Kasumi-1 (cell line): ENCODE results near the gene DBI.
"Not testable (repeated sequence)": the region's sequence is repeated elsewhere in the genome, so short reads cannot be mapped to it uniquely, and the experiment has no call there.

Source experiments
- DNase-seq, 2 experiments: peaks; one replicate each; lab custom pipeline; 2025; lab: John Stamatoyannopoulos, UW

DBI gene

GRCh38 chr2:119402106-119402505 is 35.3 kb downstream of the DBI start:
- DNase-seq = no peak

GRCh38 chr2:119402645-119403560 is 36.1 kb downstream of the DBI start:
- DNase-seq = no peak

DNA sequence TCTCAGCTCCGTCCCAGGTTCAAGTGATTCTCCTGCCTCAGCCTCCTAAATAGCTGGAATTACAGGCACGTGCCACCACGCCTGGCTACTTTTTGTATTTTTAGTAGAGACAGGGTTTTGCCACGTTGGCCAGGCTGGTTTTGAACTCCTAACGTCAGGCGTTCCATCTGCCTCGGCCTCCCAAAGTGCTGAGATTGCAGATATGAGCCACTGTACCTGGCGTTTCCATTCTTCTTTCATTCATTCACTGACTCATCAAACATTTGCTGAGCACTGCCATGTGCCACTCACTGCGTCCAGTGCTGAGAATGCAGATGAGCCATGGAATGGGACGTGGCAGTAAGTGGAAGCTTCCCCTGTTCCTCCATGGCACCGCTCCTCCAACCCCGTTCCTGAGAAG is 36.8 kb downstream of the DBI start:
- DNase-seq = not testable (repeated sequence)

DNA sequence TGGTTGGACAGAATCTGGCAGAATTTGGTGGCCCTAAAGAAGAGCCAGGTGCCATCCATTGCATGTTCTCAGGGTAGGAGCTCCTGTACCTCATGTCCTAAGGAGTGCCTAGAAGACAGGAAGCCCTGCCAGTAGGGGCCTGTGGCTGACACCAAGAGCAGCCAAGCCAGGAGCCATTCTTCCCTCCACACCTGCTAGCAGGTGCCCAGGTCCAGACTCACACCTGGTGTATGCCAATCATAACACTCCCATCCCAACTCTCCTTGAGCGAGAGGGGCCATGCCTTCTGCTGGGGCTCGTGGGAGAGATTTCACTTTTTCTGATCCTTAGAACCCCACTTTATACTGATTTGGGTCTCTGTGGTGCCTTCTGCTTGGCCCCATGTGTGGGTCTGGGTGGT is 38.4 kb downstream of the DBI start:
- no peak for DNase-seq

GRCh38 chr2:119407430-119408220 is 40.8 kb downstream of the DBI start:
- DNase-seq = peak; percentile 57 to 64

DNA sequence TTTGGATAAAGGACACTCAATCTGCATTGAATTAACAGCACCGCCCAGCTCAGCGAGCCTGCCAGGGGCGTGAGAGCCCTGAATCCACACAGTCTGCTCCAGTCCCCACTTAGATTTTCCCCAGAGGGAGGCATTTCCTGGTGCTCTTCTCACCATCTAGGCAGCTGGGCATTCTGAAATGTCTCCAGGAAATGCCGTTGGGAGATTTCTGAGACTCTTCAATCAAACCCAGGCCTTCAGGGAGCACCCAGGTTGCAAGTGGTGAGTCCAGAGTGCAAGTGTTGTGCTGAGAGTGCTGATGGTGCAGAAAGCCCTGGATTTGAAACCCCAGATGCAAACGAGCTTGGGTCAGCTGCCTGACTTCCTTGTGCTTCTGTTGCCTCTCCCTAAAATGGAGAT is 41.4 kb downstream of the DBI start:
- DNase-seq = no peak

- DNase-seq = no peak
Observed at GRCh38 chr2:119409506-119409905, 42.7 kb downstream of the DBI start.

GRCh38 chr2:119414894-119415293 is 48.1 kb downstream of the DBI start:
- DNase-seq = no peak

DNA sequence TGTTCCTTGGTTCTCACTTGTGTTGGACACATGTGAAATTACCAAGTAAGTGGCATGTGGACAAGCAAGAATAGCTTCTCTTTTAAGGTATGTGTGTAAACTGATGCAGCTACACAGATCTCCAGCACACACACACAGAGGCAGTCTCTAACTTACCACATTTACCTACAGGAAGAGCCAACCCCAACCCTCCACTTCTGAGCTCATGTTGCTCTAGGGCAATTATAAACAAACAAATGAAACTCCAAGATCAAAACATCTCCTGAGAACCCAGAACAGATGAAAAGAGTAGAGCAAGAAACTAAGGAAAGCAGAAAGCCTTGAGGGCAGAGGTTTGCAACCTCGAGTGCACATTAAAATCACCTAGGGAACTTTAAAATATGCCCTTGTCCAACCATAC is 48.9 kb downstream of the DBI start:
- DNase-seq = no peak

- no peak for DNase-seq
Observed at GRCh38 chr2:119416299-119416923, 49.6 kb downstream of the DBI start.

- no peak for DNase-seq
Observed at GRCh38 chr2:119417908-119418307, 51.1 kb downstream of the DBI start.

DNA sequence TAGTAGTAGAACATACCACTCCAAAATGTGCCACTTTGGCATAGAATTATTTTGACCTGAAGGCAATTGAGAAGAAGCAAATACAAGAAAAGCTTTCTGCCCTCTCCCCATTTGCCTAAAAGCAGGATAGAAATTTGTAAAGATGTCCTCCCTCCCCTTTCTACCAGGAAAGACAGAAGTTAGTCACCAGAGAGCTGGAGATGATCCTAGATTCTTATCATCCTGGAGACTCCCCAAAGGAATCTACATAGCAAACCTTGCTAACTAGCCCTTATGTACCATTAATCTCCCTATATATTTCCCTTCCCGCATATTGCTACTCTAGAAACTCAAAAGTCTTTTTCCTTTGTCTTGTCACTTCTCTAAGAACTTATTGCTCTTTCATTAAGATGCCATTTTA is 52.3 kb downstream of the DBI start:
- no peak for DNase-seq

DNA sequence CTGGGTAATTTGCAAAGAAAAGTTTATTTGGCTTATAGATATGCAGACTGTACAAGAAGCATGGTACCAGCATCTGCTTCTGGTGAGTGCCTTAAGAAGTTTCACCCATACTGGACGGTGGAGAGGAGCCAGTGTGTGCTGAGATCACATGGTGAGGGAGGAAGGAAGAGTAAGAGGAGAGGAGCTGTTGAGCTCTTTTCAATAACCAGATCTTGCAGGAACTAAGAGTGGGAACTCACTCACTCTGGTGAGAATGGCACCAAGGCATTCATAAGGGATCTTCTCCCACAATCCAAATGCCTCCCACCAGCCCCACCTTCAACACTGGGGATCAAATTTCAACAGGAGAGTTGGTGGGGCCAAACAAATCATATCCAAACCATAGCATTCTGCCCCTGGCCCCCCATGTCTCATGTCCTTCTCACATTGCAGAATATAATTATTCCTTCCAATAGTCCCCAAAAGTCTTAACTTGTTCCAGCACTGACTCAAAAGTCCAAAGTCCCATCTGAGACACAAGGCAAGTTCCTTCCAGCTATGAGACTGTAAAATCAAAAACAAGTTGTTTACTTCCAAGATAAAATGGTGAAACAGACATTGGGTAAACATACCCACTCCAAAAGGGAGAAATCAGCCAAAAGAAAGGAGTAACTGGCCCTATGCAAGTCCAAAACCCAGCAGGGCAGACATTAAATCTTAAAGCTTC is 53.2 kb downstream of the DBI start:
- no peak for DNase-seq

- DNase-seq = no peak
Observed at GRCh38 chr2:119421304-119421703, 54.5 kb downstream of the DBI start.

GRCh38 chr2:119421741-119422140 is 55.0 kb downstream of the DBI start:
- no peak for DNase-seq
